HepG2 (cell line): ENCODE measurements around the gene TBC1D16. TPM values are rescaled to one million over a fixed set of nuclear protein-coding genes. Genes with fewer than 3 reads are reported as not detected.

ENCODE experiments used
- ATF5 ChIP-seq: sonication (generic); formaldehyde crosslinking; IDR thresholded peaks from 2 replicates; pipeline ENCODE4 v1.4.0; 2020; ENCODE audit warnings: mild to moderate bottlenecking, low read depth, missing genetic modification reagents
- E2F5 ChIP-seq: sonication (generic); formaldehyde crosslinking; conservative IDR thresholded peaks from 2 replicates; pipeline ENCODE4 v1.4.0; 2020; ENCODE audit warnings: missing genetic modification reagents
- ETV5 ChIP-seq: IDR thresholded peaks from 2 replicates; pipeline ENCODE4 v1.6.1; 2018; ENCODE audit warnings: missing biosample characterization, missing genetic modification reagents, inconsistent platforms, borderline replicate concordance
- FOXA1 ChIP-seq, 2 experiments: fragments of 450-650 bp in 1 of 2; sonication (generic) in 1 of 2; formaldehyde crosslinking in 1 of 2; IDR thresholded peaks; 2 replicates each; pipeline versions ENCODE4 v1.4.0 to v1.6.1; 2016 to 2020; ENCODE audit warnings: missing genetic modification reagents in 1 of 2
- GTF2F1 ChIP-seq: fragments of 150-350 bp; IDR thresholded peaks from 2 replicates; pipeline ENCODE4 v1.6.1; 2014; ENCODE audit warnings: low read length
- HDAC2 ChIP-seq: sonication (generic); formaldehyde crosslinking; IDR thresholded peaks from 2 replicates; pipeline ENCODE4 v1.4.0; 2020; ENCODE audit warnings: missing genetic modification reagents
- HHEX ChIP-seq: IDR thresholded peaks from 2 replicates; pipeline ENCODE4 v1.6.1; 2016; ENCODE audit warnings: control low read depth
- HOXA7 ChIP-seq: sonication (generic); formaldehyde crosslinking; IDR thresholded peaks from 2 replicates; pipeline ENCODE4 v1.8.1; 2022; ENCODE audit warnings: mild to moderate bottlenecking, missing genetic modification reagents, moderate library complexity
- IRF2 ChIP-seq: IDR thresholded peaks from 2 replicates; pipeline ENCODE4 v1.6.1; 2018; ENCODE audit warnings: missing genetic modification reagents, missing compliant biosample characterization
- KLF15 ChIP-seq: sonication (generic); formaldehyde crosslinking; IDR thresholded peaks from 2 replicates; pipeline ENCODE4 v1.8.1; 2023; ENCODE audit warnings: borderline replicate concordance, mild to moderate bottlenecking, inconsistent platforms, missing genetic modification reagents, mixed read lengths
- MATR3 ChIP-seq: sonication (generic); formaldehyde crosslinking; IDR thresholded peaks from 2 replicates; pipeline ENCODE4 v1.4.0; 2020; ENCODE audit warnings: missing genetic modification reagents
- MTA3 ChIP-seq: sonication (generic); formaldehyde crosslinking; IDR thresholded peaks from 2 replicates; pipeline ENCODE4 v1.4.0; 2020; ENCODE audit warnings: missing genetic modification reagents
- PHF8 ChIP-seq: sonication (generic); formaldehyde crosslinking; IDR thresholded peaks from 2 replicates; pipeline ENCODE4 v1.5.0; 2020; ENCODE audit warnings: missing genetic modification reagents
- RAD21 ChIP-seq: fragments of 450-650 bp; formaldehyde crosslinking; IDR thresholded peaks from 2 replicates; pipeline ENCODE4 v1.5.0; 2020; ENCODE audit warnings: mild to moderate bottlenecking
- RBAK ChIP-seq: sonication (generic); formaldehyde crosslinking; IDR thresholded peaks from 2 replicates; pipeline ENCODE4 v1.5.1; 2020; ENCODE audit warnings: mild to moderate bottlenecking, missing genetic modification reagents
- STAT5B ChIP-seq: sonication (generic); formaldehyde crosslinking; IDR thresholded peaks from 2 replicates; pipeline ENCODE4 v1.4.0; 2020; ENCODE audit warnings: missing genetic modification reagents
- TGIF2 ChIP-seq: IDR thresholded peaks from 2 replicates; pipeline ENCODE4 v1.6.1; 2016; ENCODE audit warnings: control low read depth, missing compliant biosample characterization
- ZFP36L2 ChIP-seq: sonication (generic); formaldehyde crosslinking; IDR thresholded peaks from 2 replicates; pipeline ENCODE4 v1.4.0; 2020; ENCODE audit warnings: missing genetic modification reagents
- ZFX ChIP-seq: sonication (generic); formaldehyde crosslinking; IDR thresholded peaks from 2 replicates; pipeline ENCODE4 v1.4.0; 2020; ENCODE audit warnings: mild to moderate bottlenecking, low read depth, missing genetic modification reagents, moderate library complexity
- ZMAT3 ChIP-seq: sonication (generic); formaldehyde crosslinking; conservative IDR thresholded peaks from 2 replicates; pipeline ENCODE4 v1.7.0; 2021; ENCODE audit warnings: missing genetic modification reagents
- ZNF124 ChIP-seq: sonication (generic); formaldehyde crosslinking; IDR thresholded peaks from 2 replicates; pipeline ENCODE4 v1.4.0; 2020; ENCODE audit warnings: missing genetic modification reagents
- ZNF180 ChIP-seq: sonication (generic); formaldehyde crosslinking; IDR thresholded peaks from 2 replicates; pipeline ENCODE4 v1.4.0; 2020; ENCODE audit warnings: low read depth, missing genetic modification reagents, borderline replicate concordance
- ZNF260 ChIP-seq: sonication (generic); formaldehyde crosslinking; IDR thresholded peaks from 2 replicates; pipeline ENCODE4 v1.4.0; 2020; ENCODE audit warnings: missing genetic modification reagents, low read depth, mild to moderate bottlenecking, borderline replicate concordance
- ZNF274 ChIP-seq: sonication (generic); formaldehyde crosslinking; IDR thresholded peaks from 2 replicates; pipeline ENCODE4 v1.5.1; 2020; ENCODE audit warnings: mild to moderate bottlenecking, missing genetic modification reagents
- ZNF362 ChIP-seq: sonication (generic); formaldehyde crosslinking; IDR thresholded peaks from 2 replicates; pipeline ENCODE4 v1.4.0; 2020; ENCODE audit warnings: missing genetic modification reagents, mild to moderate bottlenecking, borderline replicate concordance
- ZNF737 ChIP-seq: sonication (generic); formaldehyde crosslinking; IDR thresholded peaks from 2 replicates; pipeline ENCODE4 v1.5.0; 2020; ENCODE audit warnings: missing genetic modification reagents, mild to moderate bottlenecking, borderline replicate concordance
- ZNF749 ChIP-seq: sonication (generic); formaldehyde crosslinking; IDR thresholded peaks from 2 replicates; pipeline ENCODE4 v1.8.0; 2022; ENCODE audit warnings: mild to moderate bottlenecking, missing genetic modification reagents, moderate library complexity, borderline replicate concordance
- polyA plus RNA-seq, 8 experiments: library from polyadenylated mRNA; depleted of rRNA in 3 of 8; stranded (reverse) in 7 of 8; unstranded in 1 of 8; fragments of >200 nt; fragmentation: Illumina TruSeq in 4 of 8; extraction: Trizol in 4 of 8; gene quantifications; 2 replicates each; pipeline versions ENCODE4 v1.2.1 to v1.2.3, GENCODE V29; 2011 to 2016; ENCODE audit warnings: low read depth in 4 of 8, missing spikeins in 1 of 8, mixed read lengths in 1 of 8; ENCODE audit not compliant: insufficient read depth in 1 of 8
- total RNA-seq, 5 experiments: library from RNA; depleted of rRNA; stranded (reverse); fragments of >200 nt; fragmentation: Illumina TruSeq; extraction: Trizol; gene quantifications; 2 replicates each; pipeline ENCODE4 v1.2.3, GENCODE V29; 2016; ENCODE audit warnings: low read depth in 1 of 5
- TF ChIP-seq, protein P1 (sequence below): sonication (generic); formaldehyde crosslinking; IDR thresholded peaks from 2 replicates; pipeline ENCODE4 v1.9.0; 2021; ENCODE audit warnings: missing genetic modification reagents, mild to moderate bottlenecking, borderline replicate concordance
- TF ChIP-seq, protein P2 (sequence below): sonication (generic); formaldehyde crosslinking; IDR thresholded peaks from 2 replicates; pipeline ENCODE4 v1.5.0; 2020; ENCODE audit warnings: mild to moderate bottlenecking, missing genetic modification reagents

Gene TBC1D16
- total and polyA plus RNA-seq, 2 of the 13 experiments (the other 11 are each of a cell fraction or from before 2014, with no cell fraction given): 14.9 to 24.9 TPM

GRCh38 chr17:79926142-79926604, 109.5 kb downstream of the TBC1D16 start (continued):
- TF ChIP-seq ETV5 (peak; percentile 38; the same call in 1 of the 2 replicates), FOXA1 (IDR thresholded peaks at IDR 0.05) (no peak), FOXA1 (CRISPR knock-in tag; IDR thresholded peaks at IDR 0.05) (no peak), RBAK (CRISPR knock-in tag) (no peak), ZNF749 (CRISPR knock-in tag) (no peak), PHF8 (CRISPR knock-in tag) (no peak), HOXA7 (CRISPR knock-in tag) (no peak), ATF5 (no peak), ZMAT3 (CRISPR knock-in tag) (no peak), KLF15 (CRISPR knock-in tag) (no peak), HHEX (no peak), ZFP36L2 (CRISPR knock-in tag) (no peak), ZNF274 (no peak), TGIF2 (no peak; the same call in 1 of the 2 replicates), ZNF362 (CRISPR knock-in tag) (peak; percentile 99), ZNF260 (CRISPR knock-in tag) (no peak), E2F5 (CRISPR knock-in tag) (no peak), ZNF124 (CRISPR knock-in tag) (no peak; the same call in 1 of the 2 replicates), MTA3 (CRISPR knock-in tag) (no peak), ZNF180 (no peak), IRF2 (peak; percentile 18; the same call in 1 of the 2 replicates), HDAC2 (CRISPR knock-in tag) (peak; percentile 74), RAD21 (0 out of 2 replicates have a peak, but pooled peaks have one; percentile 23), ZFX (CRISPR knock-in tag) (no peak), STAT5B (no peak), MATR3 (CRISPR knock-in tag) (no peak), ZNF737 (CRISPR knock-in tag) (no peak), GTF2F1 (no peak)
- TF ChIP-seq, protein P1, sequence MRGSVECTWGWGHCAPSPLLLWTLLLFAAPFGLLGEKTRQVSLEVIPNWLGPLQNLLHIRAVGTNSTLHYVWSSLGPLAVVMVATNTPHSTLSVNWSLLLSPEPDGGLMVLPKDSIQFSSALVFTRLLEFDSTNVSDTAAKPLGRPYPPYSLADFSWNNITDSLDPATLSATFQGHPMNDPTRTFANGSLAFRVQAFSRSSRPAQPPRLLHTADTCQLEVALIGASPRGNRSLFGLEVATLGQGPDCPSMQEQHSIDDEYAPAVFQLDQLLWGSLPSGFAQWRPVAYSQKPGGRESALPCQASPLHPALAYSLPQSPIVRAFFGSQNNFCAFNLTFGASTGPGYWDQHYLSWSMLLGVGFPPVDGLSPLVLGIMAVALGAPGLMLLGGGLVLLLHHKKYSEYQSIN: no peak
- TF ChIP-seq, protein P2, sequence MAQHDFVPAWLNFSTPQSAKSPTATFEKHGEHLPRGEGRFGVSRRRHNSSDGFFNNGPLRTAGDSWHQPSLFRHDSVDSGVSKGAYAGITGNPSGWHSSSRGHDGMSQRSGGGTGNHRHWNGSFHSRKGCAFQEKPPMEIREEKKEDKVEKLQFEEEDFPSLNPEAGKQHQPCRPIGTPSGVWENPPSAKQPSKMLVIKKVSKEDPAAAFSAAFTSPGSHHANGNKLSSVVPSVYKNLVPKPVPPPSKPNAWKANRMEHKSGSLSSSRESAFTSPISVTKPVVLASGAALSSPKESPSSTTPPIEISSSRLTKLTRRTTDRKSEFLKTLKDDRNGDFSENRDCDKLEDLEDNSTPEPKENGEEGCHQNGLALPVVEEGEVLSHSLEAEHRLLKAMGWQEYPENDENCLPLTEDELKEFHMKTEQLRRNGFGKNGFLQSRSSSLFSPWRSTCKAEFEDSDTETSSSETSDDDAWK (CRISPR knock-in tag): no peak
